SK-N-SH (cell line): ENCODE results near the gene CFDP1. TPM values are rescaled to one million over a fixed set of nuclear protein-coding genes. Genes with fewer than 3 reads are reported as not detected.
A peak's percentile ranks its signal among the peaks of the same experiment; 100 is the strongest.

Source experiments
- CTCF ChIA-PET: fragments of 300-600, 350-600 bp; formaldehyde crosslinking; extraction: SDS; loops from one replicate; lab custom pipeline; 2021; lab: Yijun Ruan, JAX
- POLR2A ChIA-PET: fragments of 350-600 bp; sonication (Branson Sonifier 250); formaldehyde crosslinking; extraction: SDS; loops from one replicate; lab custom pipeline; 2020; ENCODE audit warnings: antibody characterized with exemption, inconsistent platforms; lab: Yijun Ruan, JAX
- DNase-seq: peaks from one replicate; pipeline ENCODE4 v3.0.0; 2012
- H2AFZ ChIP-seq: fragments of 200-600 bp; sonication (generic); 2 replicates; pipeline ENCODE4 v1.8.1; 2016; ENCODE audit warnings: antibody characterized with exemption, mild to moderate bottlenecking, low read depth
- H3F3A ChIP-seq: fragments of 200-600 bp; sonication (generic); replicated peaks from 2 replicates; pipeline ENCODE3; 2016; ENCODE audit warnings: antibody characterized with exemption, mild to moderate bottlenecking; ENCODE audit not compliant: insufficient read depth
- H3K27ac ChIP-seq, 2 experiments: fragments of 200-500 bp in 1 of 2; fragments of 200-600 bp in 1 of 2; sonication (Bioruptor generic) in 1 of 2; sonication (generic), shearing (Covaris generic) in 1 of 2; 2 replicates each; pipeline versions ENCODE4 v1.5.1 to v1.6.1; 2014 to 2016; ENCODE audit warnings: low read depth in 2 of 2, inconsistent platforms in 1 of 2, low read length in 1 of 2, mild to moderate bottlenecking in 1 of 2, mixed read lengths in 1 of 2
- H3K27me3 ChIP-seq: fragments of 200-600 bp; sonication (generic), shearing (Covaris generic); 2 replicates; pipeline ENCODE4 v1.6.1; 2016; ENCODE audit warnings: mixed run types; ENCODE audit not compliant: insufficient read depth
- H3K36me3 ChIP-seq, 2 experiments: fragments of 200-500 bp in 1 of 2; fragments of 200-600 bp in 1 of 2; sonication (Bioruptor generic) in 1 of 2; sonication (generic) in 1 of 2; replicated peaks in 1 of 2; 2 replicates each; pipeline versions ENCODE3 to v1.5.1; 2014 to 2016; ENCODE audit warnings: low read length in 1 of 2, mild to moderate bottlenecking in 1 of 2; ENCODE audit not compliant: insufficient read depth in 2 of 2, control insufficient read depth in 1 of 2
- H3K4me1 ChIP-seq, 2 experiments: fragments of 200-500 bp in 1 of 2; fragments of 200-600 bp in 1 of 2; sonication (Bioruptor generic) in 1 of 2; sonication (generic), shearing (Covaris generic) in 1 of 2; 2 replicates each; pipeline versions ENCODE4 v1.5.1 to v1.6.1; 2014 to 2016; ENCODE audit warnings: low read depth in 1 of 2, low read length in 1 of 2, mixed run types in 1 of 2; ENCODE audit not compliant: insufficient read depth in 2 of 2, control insufficient read depth in 1 of 2
- H3K4me2 ChIP-seq: fragments of 200-600 bp; sonication (generic), shearing (Covaris generic); 2 replicates; pipeline ENCODE4 v1.6.1; 2017; ENCODE audit warnings: mixed run types
- H3K4me3 ChIP-seq, 2 experiments: fragments of 200-500 bp in 1 of 2; fragments of 200-600 bp in 1 of 2; sonication (Bioruptor generic) in 1 of 2; sonication (generic), shearing (Covaris generic) in 1 of 2; 2 replicates each; pipeline versions ENCODE4 v1.5.1 to v1.8.1; 2014 to 2016; ENCODE audit warnings: low read depth in 2 of 2, inconsistent platforms in 1 of 2, low read length in 1 of 2, mild to moderate bottlenecking in 1 of 2, mixed read lengths in 1 of 2, moderate library complexity in 1 of 2
- H3K79me2 ChIP-seq: fragments of 200-600 bp; sonication (generic); 2 replicates; pipeline ENCODE4 v1.8.1; 2017; ENCODE audit warnings: mild to moderate bottlenecking; ENCODE audit not compliant: insufficient read depth
- H3K9ac ChIP-seq: fragments of 200-600 bp; sonication (generic); 2 replicates; pipeline ENCODE4 v1.6.1; 2017; ENCODE audit warnings: mixed run types
- H3K9me2 ChIP-seq: fragments of 200-600 bp; sonication (generic); 2 replicates; pipeline ENCODE4 v1.6.1; 2017; ENCODE audit warnings: mixed run types
- H3K9me3 ChIP-seq: fragments of 200-600 bp; sonication (generic); 2 replicates; pipeline ENCODE4 v1.6.1; 2017; ENCODE audit warnings: mixed run types, mild to moderate bottlenecking, moderate library complexity
- H4K20me1 ChIP-seq: fragments of 200-600 bp; sonication (generic); 2 replicates; pipeline ENCODE4 v1.6.1; 2017; ENCODE audit warnings: mild to moderate bottlenecking, mixed run types; ENCODE audit not compliant: insufficient read depth
- CHD2 ChIP-seq: fragments of 150-350 bp; IDR thresholded peaks from 2 replicates; pipeline ENCODE4 v1.6.1; 2018; ENCODE audit warnings: low read length; ENCODE audit not compliant: partially characterized antibody
- ELF1 ChIP-seq: IDR thresholded peaks from 2 replicates; pipeline ENCODE4 v1.4.0; 2012
- EP300 ChIP-seq, 2 experiments: IDR thresholded peaks; 2 replicates each; pipeline versions ENCODE4 v1.4.0 to v1.6.1; 2012; ENCODE audit warnings: borderline replicate concordance in 1 of 2, low read depth in 1 of 2, low read length in 1 of 2
- EZH2phosphoT487 ChIP-seq: fragments of 200-600 bp; sonication (generic); IDR thresholded peaks from 2 replicates; pipeline ENCODE4 v1.6.1; 2017; ENCODE audit warnings: low read depth, mixed run types, mild to moderate bottlenecking, antibody characterized with exemption, moderate library complexity, borderline replicate concordance
- FOXJ3 ChIP-seq: sonication (generic); formaldehyde crosslinking; IDR thresholded peaks from 2 replicates; pipeline ENCODE4 v1.5.1; 2020; ENCODE audit warnings: mild to moderate bottlenecking, missing genetic modification reagents
- GABPA ChIP-seq: IDR thresholded peaks from 2 replicates; pipeline ENCODE4 v1.4.0; 2012; ENCODE audit warnings: low read depth, mild to moderate bottlenecking
- JUND ChIP-seq: IDR thresholded peaks from 2 replicates; pipeline ENCODE4 v1.4.0; 2012
- MEF2A ChIP-seq: IDR thresholded peaks from 2 replicates; pipeline ENCODE4 v1.4.0; 2012; ENCODE audit warnings: low read depth, borderline replicate concordance
- NFIC ChIP-seq: IDR thresholded peaks from 2 replicates; pipeline ENCODE4 v1.4.0; 2012; ENCODE audit warnings: borderline replicate concordance
- NRF1 ChIP-seq: IDR thresholded peaks from 2 replicates; pipeline ENCODE4 v1.6.1; 2012; ENCODE audit warnings: low read depth, mild to moderate bottlenecking, low read length
- POLR2AphosphoS5 ChIP-seq: IDR thresholded peaks from 2 replicates; pipeline ENCODE4 v1.6.1; 2012; ENCODE audit warnings: low read depth, low read length
- RAD21 ChIP-seq: IDR thresholded peaks from 2 replicates; pipeline ENCODE4 v1.6.1; 2012; ENCODE audit warnings: mild to moderate bottlenecking, low read length
- RFX5 ChIP-seq: IDR thresholded peaks from 2 replicates; pipeline ENCODE4 v1.6.1; 2012; ENCODE audit warnings: mild to moderate bottlenecking, improper control_type of control experiment, low read length
- RXRA ChIP-seq: IDR thresholded peaks from 2 replicates; pipeline ENCODE4 v1.4.0; 2012; ENCODE audit warnings: low read depth, mild to moderate bottlenecking, borderline replicate concordance
- SMC3 ChIP-seq: IDR thresholded peaks from 2 replicates; pipeline ENCODE4 v1.6.1; 2012; ENCODE audit warnings: low read depth, low read length, improper control_type of control experiment
- TAF1 ChIP-seq: IDR thresholded peaks from 2 replicates; pipeline ENCODE4 v1.6.1; 2012; ENCODE audit warnings: low read depth, mild to moderate bottlenecking, low read length, moderate library complexity, borderline replicate concordance
- TEAD4 ChIP-seq: IDR thresholded peaks from 2 replicates; pipeline ENCODE4 v1.4.0; 2012; ENCODE audit warnings: mild to moderate bottlenecking, borderline replicate concordance; ENCODE audit not compliant: insufficient read depth
- WGBS: methylation state at CpG from one replicate; pipeline ENCODE4 v1.1.6; 2017; ENCODE audit warnings: low lambda C conversion rate; 5-methylcytosine and 5-hydroxymethylcytosine counted together
- polyA plus RNA-seq, 3 experiments: library from polyadenylated mRNA; depleted of rRNA; stranded (reverse); fragments of >200 nt; gene quantifications; 2 replicates each; pipeline ENCODE4 v1.2.3, GENCODE V29; 2012
- TF ChIP-seq, protein P1 (sequence below): fragments of 200-600 bp; sonication (generic); IDR thresholded peaks from 2 replicates; pipeline ENCODE4 v1.6.1; 2017; ENCODE audit warnings: antibody characterized with exemption, mild to moderate bottlenecking, moderate library complexity
- TF ChIP-seq, protein P2 (sequence below): IDR thresholded peaks from 2 replicates; pipeline ENCODE4 v1.4.0; 2012; ENCODE audit warnings: low read depth, borderline replicate concordance
- TF ChIP-seq, protein P3 (sequence below): IDR thresholded peaks from 2 replicates; pipeline ENCODE4; 2012
- TF ChIP-seq, protein P4 (sequence below): fragments of 150-350 bp; IDR thresholded peaks from 2 replicates; pipeline ENCODE4 v1.6.1; 2017; ENCODE audit warnings: antibody characterized with exemption, low read length, low read depth, borderline replicate concordance

The CFDP1 gene
- polyA plus RNA-seq, 1 of the 3 experiments (the other 2 are of a cell fraction) = 46.0 TPM

DNA sequence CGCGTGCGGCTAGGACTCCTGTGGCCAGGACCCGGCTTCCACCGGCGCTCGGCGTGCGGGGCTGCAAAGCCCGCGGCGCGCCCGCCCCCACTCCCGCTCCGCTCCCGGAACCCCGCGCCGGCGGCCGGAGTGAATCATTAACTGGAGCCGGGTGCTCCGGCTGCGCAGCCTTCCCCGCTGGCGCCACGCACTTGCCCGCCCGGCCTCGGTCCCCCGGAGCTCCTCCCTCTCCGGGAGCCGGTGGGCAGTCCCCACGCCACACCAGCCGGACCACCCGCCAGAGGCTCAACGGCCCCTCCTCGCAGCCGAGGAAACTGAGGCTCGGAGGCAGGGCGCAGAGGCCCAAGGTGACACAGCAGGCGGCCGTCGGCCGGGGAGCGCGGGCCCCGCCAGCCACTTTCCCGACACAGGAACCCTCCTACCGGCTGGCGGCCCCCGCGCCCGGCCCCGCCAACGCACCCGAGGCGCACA, 182.5 kb downstream of the CFDP1 start (continued):
- TF ChIP-seq RFX5 = no peak
- TF ChIP-seq GABPA = no peak
- TF ChIP-seq MEF2A = no peak
- TF ChIP-seq NRF1 = peak; percentile 28; the same call in 1 of the 2 replicates
- no peak for TF ChIP-seq RAD21
- TF ChIP-seq TAF1 = no peak
- TF ChIP-seq, protein P1, sequence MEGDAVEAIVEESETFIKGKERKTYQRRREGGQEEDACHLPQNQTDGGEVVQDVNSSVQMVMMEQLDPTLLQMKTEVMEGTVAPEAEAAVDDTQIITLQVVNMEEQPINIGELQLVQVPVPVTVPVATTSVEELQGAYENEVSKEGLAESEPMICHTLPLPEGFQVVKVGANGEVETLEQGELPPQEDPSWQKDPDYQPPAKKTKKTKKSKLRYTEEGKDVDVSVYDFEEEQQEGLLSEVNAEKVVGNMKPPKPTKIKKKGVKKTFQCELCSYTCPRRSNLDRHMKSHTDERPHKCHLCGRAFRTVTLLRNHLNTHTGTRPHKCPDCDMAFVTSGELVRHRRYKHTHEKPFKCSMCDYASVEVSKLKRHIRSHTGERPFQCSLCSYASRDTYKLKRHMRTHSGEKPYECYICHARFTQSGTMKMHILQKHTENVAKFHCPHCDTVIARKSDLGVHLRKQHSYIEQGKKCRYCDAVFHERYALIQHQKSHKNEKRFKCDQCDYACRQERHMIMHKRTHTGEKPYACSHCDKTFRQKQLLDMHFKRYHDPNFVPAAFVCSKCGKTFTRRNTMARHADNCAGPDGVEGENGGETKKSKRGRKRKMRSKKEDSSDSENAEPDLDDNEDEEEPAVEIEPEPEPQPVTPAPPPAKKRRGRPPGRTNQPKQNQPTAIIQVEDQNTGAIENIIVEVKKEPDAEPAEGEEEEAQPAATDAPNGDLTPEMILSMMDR = no peak

DNA sequence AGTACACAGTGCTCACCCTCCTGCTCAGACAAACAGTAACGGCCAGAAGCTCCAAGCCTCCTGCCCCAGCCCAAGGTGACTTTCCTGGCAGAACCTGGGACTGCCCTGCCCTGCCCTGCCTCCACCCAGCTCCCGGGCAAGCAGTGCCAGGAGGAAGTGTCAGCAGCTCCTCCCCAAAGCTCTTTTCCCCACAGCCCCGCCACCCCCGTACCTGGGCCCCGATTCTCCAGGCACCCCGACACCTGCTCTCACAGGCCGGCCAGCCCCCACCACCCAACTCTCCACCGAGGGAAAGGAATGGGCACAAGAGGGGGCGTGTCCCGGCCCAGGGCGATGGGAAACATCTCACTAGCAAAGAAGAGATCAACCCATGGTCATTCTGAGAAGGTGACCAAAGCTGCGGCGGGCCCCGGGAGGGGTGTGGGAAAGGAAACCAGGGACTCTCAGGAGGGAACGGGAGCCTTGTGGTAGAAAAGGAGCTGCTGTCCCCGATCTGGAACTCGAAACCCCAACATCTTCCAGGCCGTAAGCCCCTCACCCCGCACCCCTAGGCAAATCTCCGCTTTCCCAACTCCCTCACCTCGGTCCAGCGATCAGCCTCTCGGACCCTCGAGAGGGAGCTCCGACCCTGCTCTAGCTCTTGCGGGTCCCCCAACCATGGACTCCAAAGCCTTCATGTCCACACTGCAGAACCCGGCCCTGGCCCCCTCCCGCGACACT, 183.1 kb downstream of the CFDP1 start:
- H3K9me3 ChIP-seq = no peaks in the 10 kb centered on the region
- peaks cover 81% of the 10 kb centered on the region for H4K20me1 ChIP-seq
- peaks cover 76 to 79% of the 10 kb centered on the region in 2 experiments; a peak in 3 of 4 replicates for H3K4me1 ChIP-seq
- TF ChIP-seq RAD21 = peak; percentile 51
- no peak for TF ChIP-seq JUND
- no peak for TF ChIP-seq NRF1
- peak; percentile 24; the same call in 1 of the 2 replicates for TF ChIP-seq SMC3
- no peak for TF ChIP-seq EZH2phosphoT487
- no peak for TF ChIP-seq TEAD4
- no peak overlapping the region for H2AFZ ChIP-seq
- peaks cover 39% of the 10 kb centered on the region for H3F3A ChIP-seq
- ChIA-PET POLR2A (interaction anchor here (1.1 kb wide), 1 partner anchor 14 kb away, joined by 3 read pairs; no protein-coding TSS in a partner anchor), CTCF (interaction anchor here (0.5 to 3.1 kb wide), 17 partner anchors 8 to 1349 kb away, joined by 3 to 25 read pairs (median 4); no protein-coding TSS in a partner anchor)
- no peaks in the 10 kb centered on the region for H3K27me3 ChIP-seq
- DNase-seq = no peak
- peak overlapping the region; percentile 81 for H3K4me2 ChIP-seq
- H3K4me3 ChIP-seq = peak overlapping the region; percentile 77 to 88
- H3K9ac ChIP-seq = peak overlapping the region; percentile 98
- WGBS = 21% methylated on average over 21 of the region's 29 CpGs
- H3K79me2 ChIP-seq = peaks cover 94% of the 10 kb centered on the region
- peaks cover 0 to 3% of the 10 kb centered on the region in 2 experiments for H3K36me3 ChIP-seq
- peak overlapping the region; percentile 29 to 98; a peak in 3 of 4 replicates for H3K27ac ChIP-seq
- no peaks in the 10 kb centered on the region for H3K9me2 ChIP-seq

DNA sequence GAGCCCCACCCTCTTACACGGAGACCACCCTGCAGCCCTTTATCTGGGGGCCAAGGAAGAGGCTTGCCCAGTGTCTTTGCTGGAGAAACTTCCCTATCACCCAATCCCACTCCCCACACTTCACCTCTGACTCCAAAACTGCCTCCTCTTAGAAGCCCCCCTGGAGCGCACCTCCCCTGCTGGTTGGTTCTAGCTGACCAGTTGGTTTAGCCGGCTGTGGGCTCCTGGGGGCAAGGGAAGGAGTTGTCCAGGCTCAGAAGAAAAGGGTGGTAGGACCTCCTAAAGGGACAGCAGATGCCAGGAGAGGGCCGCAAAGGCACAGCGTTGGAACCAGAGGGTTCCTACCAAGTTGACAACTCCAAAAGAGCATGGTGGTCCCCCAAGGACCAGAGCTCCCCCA, 183.9 kb downstream of the CFDP1 start:
- no peaks in the 10 kb centered on the region for H3K9me2 ChIP-seq
- no peak for DNase-seq
- CTCF ChIA-PET = interaction anchor here (0.5 to 3.1 kb wide), 10 partner anchors 8 to 1350 kb away, joined by 3 to 25 read pairs (median 6); no protein-coding TSS in a partner anchor
- peaks cover 0 to 3% of the 10 kb centered on the region in 2 experiments for H3K36me3 ChIP-seq
- WGBS = 80% methylated on average over 5 of the region's 5 CpGs
- peak overlapping the region; percentile 81 for H3K4me2 ChIP-seq
- H3K9me3 ChIP-seq = no peaks in the 10 kb centered on the region
- no peak overlapping the region for H2AFZ ChIP-seq
- H3K79me2 ChIP-seq = peaks cover 94% of the 10 kb centered on the region
- peaks cover 36% of the 10 kb centered on the region for H3F3A ChIP-seq
- H3K27ac ChIP-seq = peak overlapping the region in 1 of 2 experiments; percentile 98; a peak in 2 of 4 replicates
- peaks cover 73% of the 10 kb centered on the region for H4K20me1 ChIP-seq
- H3K27me3 ChIP-seq = no peaks in the 10 kb centered on the region
- peak overlapping the region; percentile 98 for H3K9ac ChIP-seq
- POLR2A ChIA-PET = no interaction called here
- peaks cover 76% of the 10 kb centered on the region in 2 experiments for H3K4me1 ChIP-seq
- H3K4me3 ChIP-seq = peak overlapping the region; percentile 77 to 88; a peak in 3 of 4 replicates
- TF ChIP-seq POLR2AphosphoS5 (no peak), FOXJ3 (CRISPR knock-in tag) (no peak), CHD2 (no peak), NFIC (no peak), EP300 (IDR thresholded peaks at IDR 0.05; ENCODE audit: borderline replicate concordance in 1 of 2, low read depth in 1 of 2, low read length in 1 of 2) (no peak), TAF1 (no peak), ELF1 (no peak), RXRA (no peak), JUND (no peak)
- TF ChIP-seq, protein P2, sequence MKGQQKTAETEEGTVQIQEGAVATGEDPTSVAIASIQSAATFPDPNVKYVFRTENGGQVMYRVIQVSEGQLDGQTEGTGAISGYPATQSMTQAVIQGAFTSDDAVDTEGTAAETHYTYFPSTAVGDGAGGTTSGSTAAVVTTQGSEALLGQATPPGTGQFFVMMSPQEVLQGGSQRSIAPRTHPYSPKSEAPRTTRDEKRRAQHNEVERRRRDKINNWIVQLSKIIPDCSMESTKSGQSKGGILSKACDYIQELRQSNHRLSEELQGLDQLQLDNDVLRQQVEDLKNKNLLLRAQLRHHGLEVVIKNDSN = no peak
- TF ChIP-seq, protein P3, sequence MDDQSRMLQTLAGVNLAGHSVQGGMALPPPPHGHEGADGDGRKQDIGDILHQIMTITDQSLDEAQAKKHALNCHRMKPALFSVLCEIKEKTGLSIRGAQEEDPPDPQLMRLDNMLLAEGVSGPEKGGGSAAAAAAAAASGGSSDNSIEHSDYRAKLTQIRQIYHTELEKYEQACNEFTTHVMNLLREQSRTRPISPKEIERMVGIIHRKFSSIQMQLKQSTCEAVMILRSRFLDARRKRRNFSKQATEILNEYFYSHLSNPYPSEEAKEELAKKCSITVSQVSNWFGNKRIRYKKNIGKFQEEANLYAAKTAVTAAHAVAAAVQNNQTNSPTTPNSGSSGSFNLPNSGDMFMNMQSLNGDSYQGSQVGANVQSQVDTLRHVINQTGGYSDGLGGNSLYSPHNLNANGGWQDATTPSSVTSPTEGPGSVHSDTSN = no peak
- TF ChIP-seq, protein P4, sequence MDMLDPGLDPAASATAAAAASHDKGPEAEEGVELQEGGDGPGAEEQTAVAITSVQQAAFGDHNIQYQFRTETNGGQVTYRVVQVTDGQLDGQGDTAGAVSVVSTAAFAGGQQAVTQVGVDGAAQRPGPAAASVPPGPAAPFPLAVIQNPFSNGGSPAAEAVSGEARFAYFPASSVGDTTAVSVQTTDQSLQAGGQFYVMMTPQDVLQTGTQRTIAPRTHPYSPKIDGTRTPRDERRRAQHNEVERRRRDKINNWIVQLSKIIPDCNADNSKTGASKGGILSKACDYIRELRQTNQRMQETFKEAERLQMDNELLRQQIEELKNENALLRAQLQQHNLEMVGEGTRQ = no peak
